Muscle of leg (tissue), 16 donors: Measurements from ENCODE around the gene ZFP90. TPM values are rescaled to one million over a fixed set of nuclear protein-coding genes. Genes with fewer than 3 reads are reported as not detected.
"Not testable (repeated sequence)": the region's sequence is repeated elsewhere in the genome, so short reads cannot be mapped to it uniquely, and the experiment has no call there.

Experiments
- DNase-seq: peaks from one replicate; pipeline ENCODE4 v3.0.0; 2013
- H3K27ac ChIP-seq: one replicate; pipeline ENCODE4 v1.5.1; 2013; ENCODE audit warnings: mild to moderate bottlenecking, low read length, control low read depth
- H3K27me3 ChIP-seq: one replicate; pipeline ENCODE4 v1.6.1; 2013; ENCODE audit warnings: low read length; ENCODE audit not compliant: control insufficient read depth, insufficient read depth
- H3K36me3 ChIP-seq: one replicate; pipeline ENCODE4 v1.6.1; 2013; ENCODE audit warnings: low read length; ENCODE audit not compliant: control insufficient read depth, insufficient read depth
- H3K4me1 ChIP-seq: one replicate; pipeline ENCODE4 v1.6.1; 2013; ENCODE audit warnings: low read length; ENCODE audit not compliant: control insufficient read depth, insufficient read depth
- H3K4me3 ChIP-seq: one replicate; pipeline ENCODE4 v1.5.1; 2013; ENCODE audit warnings: low read length, control low read depth
- H3K9me3 ChIP-seq: replicated peaks from 2 replicates; pipeline ENCODE4 v1.6.1; 2013; ENCODE audit warnings: low read depth, low read length; ENCODE audit not compliant: control insufficient read depth
- WGBS: methylation state at CpG from one replicate; pipeline ENCODE4 v1.1.5; 2013; ENCODE audit warnings: missing lambda C conversion rate; ENCODE audit not compliant: insufficient coverage; 5-methylcytosine and 5-hydroxymethylcytosine counted together
- long read RNA-seq, 11 donors: transcript quantifications; one replicate each; lab custom pipeline, GENCODE V29; 2026
- polyA plus RNA-seq, 8 donors: library from polyadenylated mRNA; unstranded; fragments of 120-200 nt; gene quantifications; one replicate each; pipeline versions ENCODE4 v1.2.1 to v1.2.3, GENCODE V29; 2013; ENCODE audit warnings: inconsistent platforms in 1 of 8, low replicate concordance in 1 of 8; ENCODE audit not compliant: insufficient read length in 8 of 8, insufficient read depth in 1 of 8
- total RNA-seq: library from RNA; stranded (reverse); fragments of 120-200 nt; gene quantifications from one replicate; pipeline ENCODE4 v1.2.4, GENCODE V29; 2013

Gene ZFP90
- total RNA-seq = 25.9 TPM
- 10 to 100 TPM; 13.0 to 20.3 (median 16.9) TPM for polyA plus RNA-seq
- long read RNA-seq, donor 1, partial matches to known transcripts = 0 of 4 reads
- long read RNA-seq, donor 1, other reads (novel, unspliced or antisense) = 0 of 4 reads
- long read RNA-seq, donor 2, partial matches to known transcripts = 0 of 1 reads
- long read RNA-seq, donor 2, other reads (novel, unspliced or antisense) = 0 of 1 reads
- long read RNA-seq, donor 3, full-length matches to known transcripts = 13 of 13 reads
- long read RNA-seq, donor 3, partial matches to known transcripts = 0 of 13 reads
- long read RNA-seq, donor 3, other reads (novel, unspliced or antisense) = 0 of 13 reads
- long read RNA-seq, donor 4, full-length matches to known transcripts = 12 of 12 reads
- long read RNA-seq, donor 4, partial matches to known transcripts = 0 of 12 reads
- long read RNA-seq, donor 4, other reads (novel, unspliced or antisense) = 0 of 12 reads
- long read RNA-seq, donor 5, full-length matches to known transcripts = 22 of 22 reads
- long read RNA-seq, donor 5, partial matches to known transcripts = 0 of 22 reads
- long read RNA-seq, donor 5, other reads (novel, unspliced or antisense) = 0 of 22 reads
- long read RNA-seq, donor 6, transcript ZFP90-212 (1 exons, 3,901 nt) = major isoform, 8 of 12 reads
- long read RNA-seq, donor 6, partial matches to known transcripts = 0 of 12 reads
- long read RNA-seq, donor 6, other reads (novel, unspliced or antisense) = 0 of 12 reads
- long read RNA-seq, donor 7, transcript ZFP90-212 (1 exons, 3,901 nt) = major isoform, 9 of 12 reads
- long read RNA-seq, donor 7, partial matches to known transcripts = 0 of 12 reads
- long read RNA-seq, donor 7, other reads (novel, unspliced or antisense) = 0 of 12 reads
- long read RNA-seq, donor 8, partial matches to known transcripts = 0 of 5 reads
- long read RNA-seq, donor 8, other reads (novel, unspliced or antisense) = 0 of 5 reads
- long read RNA-seq, donor 9, transcript ZFP90-212 (1 exons, 3,901 nt) = major isoform, 6 of 6 reads
- long read RNA-seq, donor 9, partial matches to known transcripts = 0 of 6 reads
- long read RNA-seq, donor 9, other reads (novel, unspliced or antisense) = 0 of 6 reads
- long read RNA-seq, donor 10, full-length matches to known transcripts = 16 of 16 reads
- long read RNA-seq, donor 10, partial matches to known transcripts = 0 of 16 reads
- long read RNA-seq, donor 10, other reads (novel, unspliced or antisense) = 0 of 16 reads
- long read RNA-seq, donor 11, full-length matches to known transcripts = 5 of 5 reads
- long read RNA-seq, donor 11, partial matches to known transcripts = 0 of 5 reads
- long read RNA-seq, donor 11, other reads (novel, unspliced or antisense) = 0 of 5 reads

- Histone ChIP-seq H3K4me1 (peaks cover 7% of the 10 kb centered on the region), H3K36me3 (peaks cover 25% of the 10 kb centered on the region), H3K27me3 (no peaks in the 10 kb centered on the region), H3K27ac (peak within 1 kb of the TSS; percentile 75), H3K9me3 (peaks cover 5% of the 10 kb centered on the region), H3K4me3 (peak within 1 kb of the TSS; percentile 98)
- 1% methylated on average over 57 of the region's 71 CpGs for WGBS
- peak; percentile 95 for DNase-seq
Observed at GRCh38 chr16:68538880-68539701, at the start of gene ZFP90. Gene ZFP90 (plus strand): TSS chr16:68539291. CDS start chr16:68539793, 502 bp downstream.

- Histone ChIP-seq H3K27ac (no peak overlapping the region), H3K27me3 (peaks cover 2% of the 10 kb centered on the region), H3K9me3 (no peaks in the 10 kb centered on the region), H3K4me1 (peaks cover 2% of the 10 kb centered on the region), H3K36me3 (no peaks in the 10 kb centered on the region), H3K4me3 (no peak overlapping the region)
- no peak for DNase-seq
- WGBS = no CpG with 5 or more reads among the region's 1 CpG
Observed at GRCh38 chr16:68490358-68490757, 48.7 kb upstream of the ZFP90 start.

GRCh38 chr16:68490829-68491575 is 48.1 kb upstream of the ZFP90 start:
- DNase-seq = no peak
- Histone ChIP-seq H3K27ac (no peak overlapping the region), H3K36me3 (no peaks in the 10 kb centered on the region), H3K4me3 (no peak overlapping the region), H3K27me3 (peaks cover 2% of the 10 kb centered on the region), H3K4me1 (peaks cover 2% of the 10 kb centered on the region), H3K9me3 (no peaks in the 10 kb centered on the region)
- WGBS = 29% methylated on average over 5 of the region's 13 CpGs

GRCh38 chr16:68491576-68491950 is 47.5 kb upstream of the ZFP90 start:
- whole genome bisulfite sequencing = 77% methylated on average over 12 of the region's 14 CpGs
- Histone ChIP-seq H3K4me1 (peaks cover 2% of the 10 kb centered on the region), H3K27ac (no peak overlapping the region), H3K4me3 (no peak overlapping the region), H3K36me3 (no peaks in the 10 kb centered on the region), H3K27me3 (peaks cover 2% of the 10 kb centered on the region), H3K9me3 (no peaks in the 10 kb centered on the region)
- DNase-seq = no peak

- Histone ChIP-seq H3K27me3 (peaks cover 2% of the 10 kb centered on the region), H3K4me3 (no peak overlapping the region), H3K27ac (no peak overlapping the region), H3K36me3 (no peaks in the 10 kb centered on the region), H3K9me3 (no peaks in the 10 kb centered on the region), H3K4me1 (peaks cover under 1% of the 10 kb centered on the region)
- WGBS = 86% methylated on average over 11 of the region's 11 CpGs
- no peak for DNase-seq
Observed at GRCh38 chr16:68492151-68492542, 46.9 kb upstream of the ZFP90 start.

- H3K27ac ChIP-seq = no peak overlapping the region
- no peaks in the 10 kb centered on the region for H3K36me3 ChIP-seq
- peaks cover under 1% of the 10 kb centered on the region for H3K27me3 ChIP-seq
- H3K4me3 ChIP-seq = no peak overlapping the region
- WGBS = 80% methylated on average over 6 of the region's 6 CpGs
- no peaks in the 10 kb centered on the region for H3K4me1 ChIP-seq
- DNase-seq = no peak
- no peaks in the 10 kb centered on the region for H3K9me3 ChIP-seq
Observed at GRCh38 chr16:68492543-68493411, 46.3 kb upstream of the ZFP90 start.

- Histone ChIP-seq H3K36me3 (no peaks in the 10 kb centered on the region), H3K4me1 (no peaks in the 10 kb centered on the region), H3K9me3 (no peaks in the 10 kb centered on the region), H3K4me3 (no peak overlapping the region), H3K27ac (no peak overlapping the region), H3K27me3 (no peaks in the 10 kb centered on the region)
- no peak for DNase-seq
- 81% methylated on average over 2 of the region's 5 CpGs for WGBS
Observed at GRCh38 chr16:68493412-68494070, 45.5 kb upstream of the ZFP90 start.

GRCh38 chr16:68494261-68494660 is 44.8 kb upstream of the ZFP90 start:
- H3K9me3 ChIP-seq, DNase-seq, H3K36me3 ChIP-seq, H3K27ac ChIP-seq, H3K4me3 ChIP-seq, H3K27me3 ChIP-seq, H3K4me1 ChIP-seq: not testable (repeated sequence)
- WGBS = 100% methylated on average over 2 of the region's 5 CpGs
